Uterus (tissue), 2 donors: ENCODE data around the gene DUOXA1.

ENCODE experiments used
- POLR2A ChIP-seq, 2 donors: fragments of 450-650 bp; IDR thresholded peaks; one replicate each; pipeline ENCODE4 v1.6.1; 2016; ENCODE audit warnings: antibody characterized with exemption in 2 of 2, mild to moderate bottlenecking in 1 of 2, moderate library complexity in 1 of 2
- TF ChIP-seq, protein P1 (sequence below), 4 experiments: fragments of 200-600 bp in 2 of 4; fragments of 450-650 bp in 2 of 4; sonication (generic) in 2 of 4; IDR thresholded peaks; one replicate each; pipeline ENCODE4 v1.5.1; 2016 to 2019; ENCODE audit warnings: antibody characterized with exemption in 4 of 4, mild to moderate bottlenecking in 2 of 4, moderate library complexity in 1 of 4

DNA sequence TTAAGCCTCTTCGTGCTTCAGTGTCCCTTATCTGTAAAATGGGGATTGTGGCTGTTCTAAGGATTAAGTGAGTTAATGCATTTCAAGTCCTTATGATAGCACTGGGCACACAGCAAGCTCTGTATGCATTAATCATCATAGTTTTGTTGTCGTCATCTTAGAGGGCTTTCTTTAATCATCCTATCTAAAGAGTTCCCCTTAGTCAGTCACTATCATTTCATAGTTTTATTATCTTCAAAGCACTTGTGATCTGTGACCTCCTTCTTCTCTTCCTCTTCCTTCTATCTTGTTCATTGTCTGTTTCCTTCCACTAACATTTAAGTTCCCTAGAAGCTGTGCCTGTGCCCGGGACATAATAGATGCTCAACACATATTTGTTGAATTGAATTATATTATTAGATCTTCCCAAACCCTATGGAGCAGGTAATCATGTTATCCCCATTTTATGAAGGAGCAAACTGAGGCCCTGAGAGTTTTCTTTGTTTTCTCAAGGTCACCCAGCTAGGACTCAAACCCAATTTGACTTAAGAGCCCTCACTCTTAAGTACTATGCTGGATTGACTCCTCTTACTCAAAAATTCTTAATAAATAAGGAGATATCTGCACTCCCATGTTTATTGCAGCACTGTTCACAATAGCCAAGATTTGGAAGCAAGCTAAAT, 39.8 kb downstream of the DUOXA1 start:
- TF ChIP-seq, protein P1, sequence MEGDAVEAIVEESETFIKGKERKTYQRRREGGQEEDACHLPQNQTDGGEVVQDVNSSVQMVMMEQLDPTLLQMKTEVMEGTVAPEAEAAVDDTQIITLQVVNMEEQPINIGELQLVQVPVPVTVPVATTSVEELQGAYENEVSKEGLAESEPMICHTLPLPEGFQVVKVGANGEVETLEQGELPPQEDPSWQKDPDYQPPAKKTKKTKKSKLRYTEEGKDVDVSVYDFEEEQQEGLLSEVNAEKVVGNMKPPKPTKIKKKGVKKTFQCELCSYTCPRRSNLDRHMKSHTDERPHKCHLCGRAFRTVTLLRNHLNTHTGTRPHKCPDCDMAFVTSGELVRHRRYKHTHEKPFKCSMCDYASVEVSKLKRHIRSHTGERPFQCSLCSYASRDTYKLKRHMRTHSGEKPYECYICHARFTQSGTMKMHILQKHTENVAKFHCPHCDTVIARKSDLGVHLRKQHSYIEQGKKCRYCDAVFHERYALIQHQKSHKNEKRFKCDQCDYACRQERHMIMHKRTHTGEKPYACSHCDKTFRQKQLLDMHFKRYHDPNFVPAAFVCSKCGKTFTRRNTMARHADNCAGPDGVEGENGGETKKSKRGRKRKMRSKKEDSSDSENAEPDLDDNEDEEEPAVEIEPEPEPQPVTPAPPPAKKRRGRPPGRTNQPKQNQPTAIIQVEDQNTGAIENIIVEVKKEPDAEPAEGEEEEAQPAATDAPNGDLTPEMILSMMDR (IDR thresholded peaks at IDR 0.05) = no peak
- TF ChIP-seq POLR2A (IDR thresholded peaks at IDR 0.05) = no peak
